ENCODE results near the gene PLXNC1. TPM values are rescaled to one million over a fixed set of nuclear protein-coding genes. Genes with fewer than 3 reads are reported as not detected.

Gene PLXNC1
- total and polyA plus RNA-seq, 2 donors (not counting 1 experiment from before 2014, with no cell fraction given), result 9.7 to 33.6 TPM

DNA sequence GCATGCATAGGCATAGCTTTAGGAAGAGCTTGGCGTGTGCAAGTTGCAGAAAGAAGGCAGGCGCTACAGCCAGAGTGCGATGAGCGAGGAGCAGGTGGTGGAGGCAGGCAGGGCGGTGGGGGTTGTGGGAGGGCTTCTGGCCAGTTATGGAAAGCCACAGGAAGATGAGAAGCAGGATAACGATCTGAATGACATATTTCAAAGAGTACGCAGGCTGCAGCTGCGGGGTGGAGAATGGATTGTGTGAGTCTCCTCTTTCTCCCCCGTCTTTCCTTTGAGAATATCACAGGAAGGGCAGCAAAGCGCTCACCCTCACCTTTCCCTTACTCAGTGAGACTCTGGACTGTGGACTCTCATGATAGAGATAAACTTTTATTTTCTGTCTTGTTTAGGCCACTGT is 48.7 kb upstream of the PLXNC1 start:
- Mint-ChIP-seq H3K27ac (no peak overlapping the region), H3K4me3 (no peak overlapping the region), H3K4me1 (peaks cover 10% of the 10 kb centered on the region), H3K27me3 (peaks cover 36% of the 10 kb centered on the region), H3K9me3 (ENCODE audit: insufficient read depth) (no peaks in the 10 kb centered on the region)
- Histone ChIP-seq H3K4me1 (ENCODE audit: control insufficient read depth in 2 of 2, insufficient read depth in 2 of 2, low read length in 2 of 2) (peaks cover 4 to 14% of the 10 kb centered on the region in 2 donors), H4K20me1 (ENCODE audit: control insufficient read depth, insufficient read depth, low read length, poor library complexity, severe bottlenecking) (no peaks in the 10 kb centered on the region), H3K4me2 (replicated peaks; ENCODE audit: low read depth, low read length, poor library complexity, severe bottlenecking) (no peak overlapping the region), H3K27me3 (replicated peaks in 1 of 4; ENCODE audit: control extremely low read depth in 1 of 4, control insufficient read depth in 3 of 4, insufficient read depth in 4 of 4, low read length in 3 of 4) (peaks cover 0 to 31% (median 11%) of the 10 kb centered on the region in 4 experiments), H3K9ac (ENCODE audit: low read length) (no peak overlapping the region), H3K4me3 (ENCODE audit: control extremely low read depth in 1 of 5, extremely low read depth in 1 of 5, insufficient read depth in 1 of 5, low read depth in 2 of 5, low read length in 4 of 5) (no peak overlapping the region), H2AFZ (ENCODE audit: insufficient read depth, low read depth, low read length, poor library complexity, severe bottlenecking) (peak overlapping the region; percentile 5), H3K36me3 (replicated peaks in 1 of 2; ENCODE audit: control extremely low read depth in 1 of 2, control insufficient read depth in 1 of 2, extremely low read depth in 1 of 2, insufficient read depth in 2 of 2, low read length in 1 of 2) (no peaks in the 10 kb centered on the region), H3K79me2 (ENCODE audit: control insufficient read depth, insufficient read depth, low read length) (no peaks in the 10 kb centered on the region), H3K27ac (ENCODE audit: low read length in 2 of 2) (no peak overlapping the region), H3K9me3 (ENCODE audit: control extremely low read depth in 1 of 3, control insufficient read depth in 2 of 3, insufficient read depth in 1 of 3, low read length in 2 of 3) (no peaks in the 10 kb centered on the region)
- ATAC-seq (ENCODE audit: low read depth), result no peak
- TF ChIP-seq EZH2 (IDR thresholded peaks at IDR 0.05; ENCODE audit: borderline replicate concordance, insufficient read depth, low read depth, low read length, poor library complexity, severe bottlenecking), result no peak
- no peak for TF ChIP-seq CTCF (IDR thresholded peaks at IDR 0.05)
- CTCF ChIA-PET, result interaction anchor here (1.1 to 7.5 kb wide), 9 partner anchors 23 to 1112 kb away, joined by 3 to 438 read pairs (median 33); partner anchors contain the start of genes CRADD and SOCS2
- 40% methylated on average over 5 of the region's 10 CpGs for WGBS (ENCODE audit: insufficient coverage)
- no peak for DNase-seq
- intact Hi-C loops (cut with micrococcal nuclease), result no loop called here
- POLR2A ChIA-PET, result no interaction called here

GRCh38 chr12:94100211-94100627 is 48.2 kb upstream of the PLXNC1 start:
- peaks cover 4 to 14% of the 10 kb centered on the region in 2 donors for H3K4me1 ChIP-seq (ENCODE audit: control insufficient read depth in 2 of 2, insufficient read depth in 2 of 2, low read length in 2 of 2)
- ATAC-seq (ENCODE audit: low read depth) (no peak), DNase-seq (no peak)
- Mint-ChIP-seq H3K4me1 (peaks cover 10% of the 10 kb centered on the region), H3K27ac (no peak overlapping the region), H3K4me3 (no peak overlapping the region), H3K9me3 (ENCODE audit: insufficient read depth) (no peaks in the 10 kb centered on the region), H3K27me3 (peaks cover 42% of the 10 kb centered on the region)
- no peaks in the 10 kb centered on the region for H4K20me1 ChIP-seq (ENCODE audit: control insufficient read depth, insufficient read depth, low read length, poor library complexity, severe bottlenecking)
- H3K27me3 ChIP-seq (replicated peaks in 1 of 4; ENCODE audit: control extremely low read depth in 1 of 4, control insufficient read depth in 3 of 4, insufficient read depth in 4 of 4, low read length in 3 of 4), result peaks cover 0 to 31% (median 11%) of the 10 kb centered on the region in 4 experiments
- H3K36me3 ChIP-seq (replicated peaks in 1 of 2; ENCODE audit: control extremely low read depth in 1 of 2, control insufficient read depth in 1 of 2, extremely low read depth in 1 of 2, insufficient read depth in 2 of 2, low read length in 1 of 2), result no peaks in the 10 kb centered on the region
- H3K79me2 ChIP-seq (ENCODE audit: control insufficient read depth, insufficient read depth, low read length), result no peaks in the 10 kb centered on the region
- WGBS (ENCODE audit: insufficient coverage), result 17% methylated on average over 5 of the region's 6 CpGs
- intact Hi-C loops (cut with micrococcal nuclease), result no loop called here
- no peak overlapping the region for H3K4me3 ChIP-seq (ENCODE audit: control extremely low read depth in 1 of 5, extremely low read depth in 1 of 5, insufficient read depth in 1 of 5, low read depth in 2 of 5, low read length in 4 of 5)
- H3K4me2 ChIP-seq (replicated peaks; ENCODE audit: low read depth, low read length, poor library complexity, severe bottlenecking), result no peak overlapping the region
- no peak overlapping the region for H2AFZ ChIP-seq (ENCODE audit: insufficient read depth, low read depth, low read length, poor library complexity, severe bottlenecking)
- no peak for TF ChIP-seq EZH2 (IDR thresholded peaks at IDR 0.05; ENCODE audit: borderline replicate concordance, insufficient read depth, low read depth, low read length, poor library complexity, severe bottlenecking)
- no peaks in the 10 kb centered on the region for H3K9me3 ChIP-seq (ENCODE audit: control extremely low read depth in 1 of 3, control insufficient read depth in 2 of 3, insufficient read depth in 1 of 3, low read length in 2 of 3)
- H3K9ac ChIP-seq (ENCODE audit: low read length), result no peak overlapping the region
- H3K27ac ChIP-seq (ENCODE audit: low read length in 2 of 2), result no peak overlapping the region
- CTCF ChIA-PET, result interaction anchor here (0.6 to 7.5 kb wide), 24 partner anchors 9 to 1374 kb away, joined by 3 to 438 read pairs (median 14); partner anchors contain the start of genes CRADD, METAP2 and SOCS2
- POLR2A ChIA-PET, result no interaction called here

Data from B cell (primary cell).